IPS-18a (cell line): ENCODE measurements around the gene FKBP2.

Experiments used
- H3K27ac ChIP-seq: one replicate; pipeline ENCODE4 v1.5.1; 2013; ENCODE audit warnings: low read length
- H3K27me3 ChIP-seq: one replicate; pipeline ENCODE4 v1.6.1; 2013; ENCODE audit warnings: mild to moderate bottlenecking, low read length; ENCODE audit not compliant: control insufficient read depth, insufficient read depth
- H3K36me3 ChIP-seq: one replicate; pipeline ENCODE4 v1.6.1; 2013; ENCODE audit warnings: low read depth, low read length; ENCODE audit not compliant: control insufficient read depth
- H3K4me1 ChIP-seq: one replicate; pipeline ENCODE4 v1.6.1; 2013; ENCODE audit warnings: low read depth, low read length; ENCODE audit not compliant: control insufficient read depth
- H3K4me3 ChIP-seq: one replicate; pipeline ENCODE4 v1.5.1; 2013; ENCODE audit warnings: low read length
- H3K9ac ChIP-seq: one replicate; pipeline ENCODE4 v1.6.1; 2013; ENCODE audit warnings: mild to moderate bottlenecking, low read length, moderate library complexity
- H3K9me3 ChIP-seq: one replicate; pipeline ENCODE4 v1.6.1; 2013; ENCODE audit warnings: low read depth, low read length; ENCODE audit not compliant: control insufficient read depth

Gene FKBP2

GRCh38 chr11:64263021-64263946 lies 22.4 kb downstream of the FKBP2 start:
- Histone ChIP-seq H3K4me1 (peaks cover 2% of the 10 kb centered on the region), H3K9ac (no peak overlapping the region), H3K27ac (no peak overlapping the region), H3K9me3 (no peaks in the 10 kb centered on the region), H3K4me3 (no peak overlapping the region), H3K36me3 (peaks cover 54% of the 10 kb centered on the region), H3K27me3 (no peaks in the 10 kb centered on the region)

- no peaks in the 10 kb centered on the region for H3K27me3 ChIP-seq
- H3K9me3 ChIP-seq, result no peaks in the 10 kb centered on the region
- H3K27ac ChIP-seq, result no peak overlapping the region
- peaks cover 8% of the 10 kb centered on the region for H3K4me1 ChIP-seq
- peaks cover 49% of the 10 kb centered on the region for H3K36me3 ChIP-seq
- no peak overlapping the region for H3K4me3 ChIP-seq
- H3K9ac ChIP-seq, result no peak overlapping the region
Observed at GRCh38 chr11:64263947-64264317, 23.0 kb downstream of the FKBP2 start.

DNA sequence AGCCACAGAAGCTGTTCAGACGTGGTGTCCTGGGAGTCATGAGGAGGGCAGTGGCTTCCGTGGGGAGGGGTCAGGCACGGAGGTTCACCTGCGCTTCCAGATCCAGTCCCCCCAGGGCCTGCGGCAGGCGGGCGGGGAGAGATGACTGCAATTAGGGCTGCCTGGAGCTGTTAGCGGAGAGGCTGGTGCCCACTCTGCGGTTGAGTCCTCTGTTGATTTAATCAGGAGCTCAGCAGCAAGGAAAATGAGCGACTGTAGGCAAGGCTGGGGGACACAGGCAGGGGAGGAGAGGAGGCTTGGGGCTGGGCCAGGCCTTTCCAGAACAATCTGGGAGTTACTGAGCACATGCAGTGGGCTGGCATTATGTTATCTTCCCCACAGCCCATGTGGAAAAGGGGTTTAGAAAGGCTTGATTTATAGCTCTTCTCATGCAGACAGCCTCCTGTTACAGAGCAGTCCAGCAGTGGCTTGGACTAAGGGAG lies 23.5 kb downstream of the FKBP2 start:
- Histone ChIP-seq H3K27ac (no peak overlapping the region), H3K4me1 (peaks cover 8% of the 10 kb centered on the region), H3K36me3 (peaks cover 46% of the 10 kb centered on the region), H3K4me3 (no peak overlapping the region), H3K9ac (no peak overlapping the region), H3K27me3 (no peaks in the 10 kb centered on the region), H3K9me3 (no peaks in the 10 kb centered on the region)

GRCh38 chr11:64265176-64266160 lies 24.6 kb downstream of the FKBP2 start:
- Histone ChIP-seq H3K4me1 (peaks cover 8% of the 10 kb centered on the region), H3K27me3 (no peaks in the 10 kb centered on the region), H3K4me3 (no peak overlapping the region), H3K9me3 (no peaks in the 10 kb centered on the region), H3K27ac (no peak overlapping the region), H3K9ac (no peak overlapping the region), H3K36me3 (peaks cover 37% of the 10 kb centered on the region)

DNA sequence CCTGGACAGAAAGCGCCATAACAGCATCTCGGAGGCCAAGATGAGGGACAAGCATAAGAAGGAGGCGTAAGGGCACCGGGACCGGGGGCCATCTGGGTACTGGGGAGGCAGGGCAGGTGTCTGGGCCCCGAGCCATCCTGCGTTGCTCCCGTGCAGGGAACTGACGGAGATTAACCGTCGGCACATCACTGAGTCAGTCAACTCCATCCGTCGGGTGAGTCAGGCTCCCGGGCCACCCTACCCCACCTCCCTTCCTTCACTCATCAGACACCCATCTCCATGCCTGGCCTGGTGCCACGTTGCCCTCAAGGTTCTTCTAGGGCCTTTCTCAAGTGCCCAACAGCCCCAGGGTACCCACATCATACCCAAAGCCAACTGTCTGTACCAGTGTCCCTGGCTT lies 25.4 kb downstream of the FKBP2 start:
- Histone ChIP-seq H3K9me3 (no peaks in the 10 kb centered on the region), H3K27ac (no peak overlapping the region), H3K36me3 (peaks cover 33% of the 10 kb centered on the region), H3K9ac (no peak overlapping the region), H3K4me1 (peaks cover 8% of the 10 kb centered on the region), H3K27me3 (no peaks in the 10 kb centered on the region), H3K4me3 (no peak overlapping the region)

DNA sequence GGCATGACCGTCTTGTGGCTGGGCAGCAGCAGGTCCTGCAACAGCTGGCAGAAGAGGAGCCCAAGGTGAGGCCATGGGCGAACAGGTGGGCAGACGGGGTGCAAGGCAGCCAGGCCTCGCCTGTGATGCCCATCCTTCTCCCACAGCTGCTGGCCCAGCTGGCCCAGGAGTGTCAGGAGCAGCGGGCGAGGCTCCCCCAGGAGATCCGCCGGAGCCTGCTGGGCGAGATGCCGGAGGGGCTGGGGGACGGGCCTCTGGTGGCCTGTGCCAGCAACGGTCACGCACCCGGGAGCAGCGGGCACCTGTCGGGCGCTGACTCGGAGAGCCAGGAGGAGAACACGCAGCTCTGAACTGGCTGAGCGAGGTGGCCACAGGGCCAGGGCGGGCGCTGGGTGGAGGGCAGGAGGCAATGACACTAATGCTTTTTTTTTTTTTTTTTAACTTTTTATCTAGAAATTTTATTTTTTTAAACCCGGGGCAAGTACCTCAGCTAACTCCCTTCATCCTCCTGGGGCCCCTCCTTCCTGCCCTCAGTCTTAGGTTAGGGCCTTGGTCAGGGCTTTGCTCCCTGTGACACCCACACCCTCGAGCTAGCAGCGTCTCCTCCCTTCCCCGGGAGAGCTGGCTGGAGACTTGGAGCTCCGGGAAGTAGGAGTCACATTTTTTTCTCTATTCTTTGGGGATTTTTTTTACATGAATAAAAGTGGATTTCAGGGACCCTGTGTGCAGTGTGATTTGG lies 26.5 kb downstream of the FKBP2 start:
- H3K9me3 ChIP-seq, result no peaks in the 10 kb centered on the region
- H3K9ac ChIP-seq, result no peak overlapping the region
- no peak overlapping the region for H3K27ac ChIP-seq
- H3K36me3 ChIP-seq, result peaks cover 26% of the 10 kb centered on the region
- no peaks in the 10 kb centered on the region for H3K27me3 ChIP-seq
- H3K4me3 ChIP-seq, result no peak overlapping the region
- peaks cover 8% of the 10 kb centered on the region for H3K4me1 ChIP-seq

GRCh38 chr11:64268025-64268892 lies 27.4 kb downstream of the FKBP2 start:
- Histone ChIP-seq H3K27ac (no peak overlapping the region), H3K4me1 (peaks cover 7% of the 10 kb centered on the region), H3K9ac (peak overlapping the region; percentile 69), H3K4me3 (peak overlapping the region; percentile 76), H3K36me3 (peaks cover 17% of the 10 kb centered on the region), H3K27me3 (no peaks in the 10 kb centered on the region), H3K9me3 (no peaks in the 10 kb centered on the region)

GRCh38 chr11:64268893-64269539 lies 28.1 kb downstream of the FKBP2 start:
- Histone ChIP-seq H3K4me3 (peak overlapping the region; percentile 76), H3K4me1 (peaks cover 6% of the 10 kb centered on the region), H3K27ac (no peak overlapping the region), H3K27me3 (no peaks in the 10 kb centered on the region), H3K9me3 (no peaks in the 10 kb centered on the region), H3K36me3 (peaks cover 15% of the 10 kb centered on the region), H3K9ac (peak overlapping the region; percentile 69)

DNA sequence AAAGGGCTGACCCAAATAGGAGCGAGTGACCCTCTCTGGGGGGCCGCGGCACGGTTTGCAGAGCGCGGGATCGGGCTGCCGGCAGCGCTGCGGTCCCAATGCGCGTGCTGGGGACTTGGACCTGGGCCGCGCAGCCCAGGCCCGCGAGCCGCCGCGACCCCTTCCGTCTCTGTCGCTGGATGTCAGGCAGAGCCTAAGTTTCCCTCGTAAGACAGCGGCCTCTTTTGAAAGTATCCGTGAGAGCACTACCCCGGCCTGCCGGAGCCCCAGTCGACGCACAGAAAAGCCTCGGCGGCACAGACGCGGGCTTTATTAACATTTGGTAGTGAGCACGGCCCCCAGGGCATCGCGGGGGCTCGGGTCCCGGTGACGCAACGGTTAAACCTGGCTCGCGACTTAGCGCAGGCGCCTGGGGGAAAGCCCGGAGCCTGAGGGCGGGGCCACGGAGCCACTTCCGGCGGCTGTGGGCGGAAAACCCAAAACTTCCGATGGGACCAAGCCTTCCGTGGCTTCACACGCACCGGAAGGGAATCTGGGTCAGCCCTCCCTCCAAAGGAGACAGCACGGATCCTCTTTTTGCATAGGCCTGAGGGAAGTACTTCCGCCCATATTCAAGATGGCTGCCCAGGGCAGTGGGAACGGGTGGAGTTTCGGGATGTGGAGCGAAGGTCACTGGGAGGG lies 28.8 kb downstream of the FKBP2 start:
- Histone ChIP-seq H3K9me3 (no peaks in the 10 kb centered on the region), H3K27ac (peak overlapping the region; percentile 53), H3K9ac (peak overlapping the region; percentile 69), H3K36me3 (peaks cover 13% of the 10 kb centered on the region), H3K27me3 (no peaks in the 10 kb centered on the region), H3K4me1 (peaks cover 6% of the 10 kb centered on the region), H3K4me3 (peak overlapping the region; percentile 76)
